GM21737 (cell line): ENCODE results near the gene SMPD2.
"Not testable (repeated sequence)": the region's sequence is repeated elsewhere in the genome, so short reads cannot be mapped to it uniquely, and the experiment has no call there.

Source experiments
- ATAC-seq: cut with Tn5 transposase; IDR thresholded peaks from one replicate; pipeline ENCODE4 v1.9.1; 2021; ENCODE audit warnings: mild to moderate bottlenecking, moderate library complexity; ENCODE audit not compliant: unreplicated experiment

SMPD2 gene

DNA sequence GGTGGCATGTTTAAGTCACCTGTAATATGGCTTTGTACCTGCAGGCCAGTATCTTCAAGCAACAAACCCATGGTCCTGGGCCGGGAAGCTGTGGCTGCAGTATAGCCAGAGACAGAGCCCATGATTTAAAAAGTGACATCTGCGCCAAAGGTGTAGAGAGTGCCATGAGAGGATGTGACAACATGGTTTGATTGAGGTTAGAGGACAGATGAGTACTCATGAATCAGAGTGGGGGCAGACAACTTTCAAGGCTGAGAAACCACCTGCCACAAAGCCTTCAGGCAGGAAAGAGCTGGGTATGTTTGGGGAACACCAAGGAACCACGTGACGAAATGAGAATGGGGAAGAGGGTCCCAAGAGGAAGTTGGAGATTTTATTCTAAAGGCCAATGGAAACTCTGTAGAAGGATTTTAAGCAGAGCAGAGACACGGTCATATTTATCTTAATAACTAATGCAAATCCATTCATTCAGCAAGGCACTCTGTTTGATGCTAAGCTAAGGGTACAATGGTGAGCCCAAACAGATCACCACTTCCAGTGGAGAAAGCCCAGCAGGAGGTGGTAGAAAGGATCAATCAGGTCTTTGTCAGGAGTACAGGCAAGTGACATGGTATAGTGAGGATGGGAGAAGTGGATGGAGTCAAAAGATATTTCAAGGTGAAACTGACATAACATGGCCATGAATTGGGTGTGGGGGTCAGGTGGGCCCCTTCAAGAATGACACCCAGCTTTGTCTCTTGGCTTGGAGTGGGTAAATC, 18.4 kb downstream of the SMPD2 start:
- ATAC-seq, result peak; percentile 25

- no peak for ATAC-seq
Measured at GRCh38 chr6:109460161-109460829, 19.8 kb downstream of the SMPD2 start.

GRCh38 chr6:109461205-109461604, 20.7 kb downstream of the SMPD2 start:
- ATAC-seq, result not testable (repeated sequence)

- ATAC-seq, result no peak
Measured at GRCh38 chr6:109461733-109462526, 21.4 kb downstream of the SMPD2 start.

DNA sequence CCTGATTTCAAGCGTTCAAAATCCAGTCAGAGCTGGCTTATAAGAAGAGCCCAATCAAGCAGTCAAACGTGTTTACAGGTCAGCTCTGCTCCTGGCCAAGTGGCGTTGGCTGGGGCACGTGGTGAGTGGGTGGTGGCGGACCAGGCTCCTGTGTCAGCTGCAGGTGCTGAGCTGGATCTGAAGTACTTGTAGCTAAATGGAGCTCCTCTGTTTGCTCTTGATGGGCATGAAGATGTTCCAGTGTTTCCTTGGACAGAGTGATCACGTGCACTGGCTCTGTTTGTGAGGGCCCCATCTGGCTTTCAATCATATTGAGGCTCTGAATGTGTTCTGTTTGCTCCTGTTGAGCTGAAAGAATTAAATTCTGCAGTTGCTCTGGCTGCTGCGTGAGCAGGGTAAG, 25.2 kb downstream of the SMPD2 start:
- no peak for ATAC-seq

- no peak for ATAC-seq
Measured at GRCh38 chr6:109466212-109466923, 25.8 kb downstream of the SMPD2 start.

DNA sequence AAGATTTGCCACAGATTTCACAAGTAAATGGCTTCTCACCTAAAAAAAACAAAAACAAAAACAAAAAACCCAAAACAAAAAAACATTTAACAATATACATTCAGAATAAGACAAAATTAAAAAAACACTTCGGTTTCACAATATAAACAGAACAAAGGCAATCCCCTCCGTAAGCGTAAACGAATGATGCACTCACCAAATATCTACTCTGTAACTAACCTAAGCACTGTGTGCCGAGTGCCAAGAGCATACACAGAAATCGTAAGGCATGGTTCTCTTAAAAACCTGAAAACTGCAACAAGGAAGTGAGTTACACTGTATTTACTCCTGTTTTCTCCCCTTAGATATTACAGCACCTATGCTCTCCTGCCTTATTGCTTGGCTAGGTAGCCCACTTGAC, 27.2 kb downstream of the SMPD2 start:
- ATAC-seq, result no peak

- no peak for ATAC-seq
Measured at GRCh38 chr6:109469591-109470189, 29.2 kb downstream of the SMPD2 start.

- no peak for ATAC-seq
Measured at GRCh38 chr6:109471105-109471810, 30.7 kb downstream of the SMPD2 start.

DNA sequence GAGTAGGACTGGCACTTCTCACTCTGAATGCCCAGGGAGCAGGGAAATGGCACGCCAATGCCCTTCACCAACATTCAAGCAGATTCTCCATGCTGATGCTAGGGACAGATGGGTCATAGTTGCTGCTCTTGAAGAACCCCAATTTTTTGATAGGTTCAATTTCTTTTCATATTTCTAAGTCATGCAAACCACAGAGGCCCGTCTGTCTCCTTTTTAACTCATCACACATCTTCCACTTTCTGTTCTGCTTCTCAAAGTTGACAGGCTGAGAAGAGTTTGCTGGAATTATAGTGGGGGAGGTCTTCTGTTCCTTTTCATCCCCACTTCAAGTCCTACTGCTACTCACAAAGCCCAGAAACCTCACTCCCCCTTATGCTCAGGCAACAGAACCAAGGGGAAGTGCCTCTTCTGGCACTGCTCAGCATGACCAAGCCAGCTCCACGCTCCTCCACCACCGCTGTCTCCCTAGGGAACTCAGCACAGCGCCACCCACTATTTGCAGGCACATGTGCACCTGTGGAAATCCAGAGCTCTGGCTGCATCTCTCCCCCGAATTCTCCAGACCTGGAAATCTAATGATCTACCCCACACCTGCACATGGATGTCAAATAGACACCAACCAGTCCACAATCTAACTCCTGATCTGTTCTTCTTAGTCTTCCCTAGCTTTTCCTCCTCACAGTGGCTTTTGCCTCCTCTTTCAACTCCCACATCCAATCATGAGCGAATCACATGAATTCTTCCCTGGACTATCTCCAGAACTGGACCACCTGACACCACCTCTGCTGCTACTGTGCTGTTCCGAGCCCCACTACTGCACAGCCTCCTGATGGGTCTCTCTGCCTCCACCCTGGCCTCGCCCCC, 31.8 kb downstream of the SMPD2 start:
- ATAC-seq, result no peak

- ATAC-seq, result no peak
Measured at GRCh38 chr6:109473120-109473519, 32.6 kb downstream of the SMPD2 start.

DNA sequence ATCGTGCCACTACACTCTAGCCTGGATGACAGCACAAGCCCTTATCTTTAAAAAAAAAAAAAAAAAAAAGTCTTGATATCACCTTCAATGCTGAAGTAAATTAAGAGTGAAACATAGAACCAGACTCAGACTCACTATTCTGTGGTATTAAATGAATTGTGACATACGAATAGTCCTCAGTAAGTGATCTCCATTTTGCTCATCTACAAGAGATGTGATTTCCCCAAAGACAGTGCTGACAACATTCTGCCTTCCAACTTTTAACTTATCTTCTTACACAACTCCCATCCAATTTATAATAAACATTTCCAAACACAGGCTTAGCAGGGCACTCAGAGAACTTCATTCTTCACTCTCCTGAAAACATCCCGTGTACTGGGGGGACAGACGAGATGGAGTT, 34.5 kb downstream of the SMPD2 start:
- no peak for ATAC-seq

GRCh38 chr6:109475625-109476024, 35.1 kb downstream of the SMPD2 start:
- ATAC-seq, result no peak

DNA sequence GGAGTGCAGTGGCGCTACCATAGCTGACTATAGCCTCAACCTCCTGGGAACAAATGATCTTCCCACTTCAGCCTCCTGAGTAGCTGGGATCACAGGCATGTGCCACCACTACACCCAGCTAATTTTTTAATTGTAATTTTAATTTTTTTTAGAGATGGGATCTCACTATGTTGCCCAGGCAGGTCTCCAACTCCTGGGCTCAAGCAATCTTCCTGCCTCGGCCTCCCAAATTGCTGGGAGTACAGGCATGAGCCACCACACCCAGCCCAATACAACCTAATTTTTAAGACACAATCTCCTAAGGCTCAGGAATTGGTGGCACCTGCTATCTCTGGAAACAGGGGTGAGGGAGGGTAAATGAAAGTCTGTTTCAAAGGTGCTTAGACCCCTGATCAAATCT, 36.7 kb downstream of the SMPD2 start:
- no peak for ATAC-seq

- peak; percentile 54 for ATAC-seq
Measured at GRCh38 chr6:109477725-109478124, 37.2 kb downstream of the SMPD2 start.

- no peak for ATAC-seq
Measured at GRCh38 chr6:109478222-109478805, 37.8 kb downstream of the SMPD2 start.

- no peak for ATAC-seq
Measured at GRCh38 chr6:109478841-109479624, 38.5 kb downstream of the SMPD2 start.

- no peak for ATAC-seq
Measured at GRCh38 chr6:109480993-109481480, 40.5 kb downstream of the SMPD2 start.
